HUDEP-2 (cell line): ENCODE results near the gene CEP72.
"Not testable (repeated sequence)": the region's sequence is repeated elsewhere in the genome, so short reads cannot be mapped to it uniquely, and the experiment has no call there.

Source experiments
- DNase-seq, 76 experiments: peaks; one replicate each; lab custom pipeline; 2025; ENCODE audit not compliant: unreplicated experiment in 76 of 76; lab: John Stamatoyannopoulos, UW

Gene CEP72

GRCh38 chr5:597871-598563, 14.1 kb upstream of the CEP72 start:
- DNase-seq = no peak

- DNase-seq = no peak
These were observed 13.6 kb upstream of the CEP72 start for GRCh38 chr5:598564-598890.

GRCh38 chr5:600886-601541, 11.1 kb upstream of the CEP72 start:
- no peak for DNase-seq

GRCh38 chr5:601771-602465, 10.2 kb upstream of the CEP72 start:
- no peak for DNase-seq

GRCh38 chr5:602466-603035, 9.6 kb upstream of the CEP72 start:
- no peak for DNase-seq

GRCh38 chr5:603081-603998, 8.8 kb upstream of the CEP72 start:
- no peak for DNase-seq

GRCh38 chr5:604391-604831, 7.7 kb upstream of the CEP72 start:
- no peak for DNase-seq

- DNase-seq = not testable (repeated sequence)
These were observed 7.0 kb upstream of the CEP72 start for GRCh38 chr5:605090-605489.

- DNase-seq = no peak
These were observed 6.1 kb upstream of the CEP72 start for GRCh38 chr5:606061-606460.

GRCh38 chr5:606526-607399, 5.4 kb upstream of the CEP72 start:
- no peak for DNase-seq

- DNase-seq = no peak
These were observed 4.4 kb upstream of the CEP72 start for GRCh38 chr5:607541-608428.

- DNase-seq = no peak
These were observed 3.4 kb upstream of the CEP72 start for GRCh38 chr5:608429-609370.

GRCh38 chr5:609506-609905, 2.6 kb upstream of the CEP72 start:
- no peak for DNase-seq

- DNase-seq = no peak
These were observed 2.0 kb upstream of the CEP72 start for GRCh38 chr5:610011-610743.

- no peak for DNase-seq
These were observed 1.1 kb upstream of the CEP72 start for GRCh38 chr5:610744-611730.
